Suprapubic skin (tissue), 4 donors: Measurements from ENCODE around the gene ABTB1. TPM values are rescaled to one million over a fixed set of nuclear protein-coding genes. Genes with fewer than 3 reads are reported as not detected.

Experiments used
- DNase-seq, 2 donors: peaks; one replicate each; pipeline ENCODE4 v3.0.0-alpha.2; 2019; ENCODE audit warnings: low spot score in 2 of 2
- H3K27ac ChIP-seq: fragments of 200-600 bp; sonication (generic); one replicate; pipeline ENCODE4 v1.5.1; 2019
- H3K27me3 ChIP-seq: fragments of 200-600 bp; sonication (generic); one replicate; pipeline ENCODE4 v1.5.1; 2019
- H3K36me3 ChIP-seq: fragments of 200-600 bp; sonication (generic); one replicate; pipeline ENCODE4 v1.5.1; 2019
- H3K4me1 ChIP-seq: fragments of 200-600 bp; sonication (generic); one replicate; pipeline ENCODE4 v1.5.1; 2019
- H3K4me3 ChIP-seq: fragments of 200-600 bp; sonication (generic); one replicate; pipeline ENCODE4 v1.5.1; 2019; ENCODE audit warnings: mild to moderate bottlenecking
- H3K9me3 ChIP-seq: fragments of 200-600 bp; sonication (generic); one replicate; pipeline ENCODE4 v1.5.1; 2019
- EP300 ChIP-seq: sonication (generic); formaldehyde crosslinking; IDR thresholded peaks from one replicate; pipeline ENCODE4 v1.6.1; 2017; ENCODE audit warnings: antibody characterized with exemption
- POLR2A ChIP-seq, 2 donors: fragments of 450-650 bp; IDR thresholded peaks; one replicate each; pipeline ENCODE4 v1.6.1; 2017; ENCODE audit warnings: antibody characterized with exemption in 2 of 2, mild to moderate bottlenecking in 2 of 2, moderate library complexity in 2 of 2
- POLR2AphosphoS5 ChIP-seq, 3 donors: sonication (generic); formaldehyde crosslinking; IDR thresholded peaks; one replicate each; pipeline ENCODE4 v1.6.1; 2017; ENCODE audit warnings: antibody characterized with exemption in 3 of 3
- WGBS: methylation state at CpG from one replicate; pipeline ENCODE4 v1.1.5; 2018; 5-methylcytosine and 5-hydroxymethylcytosine counted together
- total RNA-seq, 4 donors: library from RNA; depleted of rRNA; stranded (reverse); fragments of >200 nt; gene quantifications; one replicate each; pipeline ENCODE4 v1.1.0, GENCODE V29; 2016
- TF ChIP-seq, protein P1 (sequence below), 2 donors: fragments of 200-600 bp in 1 of 2; fragments of 450-650 bp in 1 of 2; sonication (generic) in 1 of 2; IDR thresholded peaks; one replicate each; pipeline ENCODE4 v1.5.1; 2016 to 2019; ENCODE audit warnings: antibody characterized with exemption in 2 of 2, mild to moderate bottlenecking in 1 of 2, moderate library complexity in 1 of 2

Gene ABTB1
- total RNA-seq, 4 donors from 2014 or later: 19.9 to 66.1 (median 35.8) TPM

- Histone ChIP-seq H3K4me1 (no peaks in the 10 kb centered on the region), H3K36me3 (no peaks in the 10 kb centered on the region), H3K27me3 (no peaks in the 10 kb centered on the region), H3K4me3 (no peak overlapping the region), H3K9me3 (no peaks in the 10 kb centered on the region), H3K27ac (no peak overlapping the region)
- no peak for DNase-seq
- 86% methylated on average over 3 of the region's 3 CpGs for WGBS
- TF ChIP-seq, protein P1, sequence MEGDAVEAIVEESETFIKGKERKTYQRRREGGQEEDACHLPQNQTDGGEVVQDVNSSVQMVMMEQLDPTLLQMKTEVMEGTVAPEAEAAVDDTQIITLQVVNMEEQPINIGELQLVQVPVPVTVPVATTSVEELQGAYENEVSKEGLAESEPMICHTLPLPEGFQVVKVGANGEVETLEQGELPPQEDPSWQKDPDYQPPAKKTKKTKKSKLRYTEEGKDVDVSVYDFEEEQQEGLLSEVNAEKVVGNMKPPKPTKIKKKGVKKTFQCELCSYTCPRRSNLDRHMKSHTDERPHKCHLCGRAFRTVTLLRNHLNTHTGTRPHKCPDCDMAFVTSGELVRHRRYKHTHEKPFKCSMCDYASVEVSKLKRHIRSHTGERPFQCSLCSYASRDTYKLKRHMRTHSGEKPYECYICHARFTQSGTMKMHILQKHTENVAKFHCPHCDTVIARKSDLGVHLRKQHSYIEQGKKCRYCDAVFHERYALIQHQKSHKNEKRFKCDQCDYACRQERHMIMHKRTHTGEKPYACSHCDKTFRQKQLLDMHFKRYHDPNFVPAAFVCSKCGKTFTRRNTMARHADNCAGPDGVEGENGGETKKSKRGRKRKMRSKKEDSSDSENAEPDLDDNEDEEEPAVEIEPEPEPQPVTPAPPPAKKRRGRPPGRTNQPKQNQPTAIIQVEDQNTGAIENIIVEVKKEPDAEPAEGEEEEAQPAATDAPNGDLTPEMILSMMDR (IDR thresholded peaks at IDR 0.05): no peak
- TF ChIP-seq POLR2A (IDR thresholded peaks at IDR 0.05) (no peak), POLR2AphosphoS5 (IDR thresholded peaks at IDR 0.05) (no peak), EP300 (no peak)
Measured at GRCh38 chr3:127637546-127637945, 35.2 kb upstream of the ABTB1 start.

DNA sequence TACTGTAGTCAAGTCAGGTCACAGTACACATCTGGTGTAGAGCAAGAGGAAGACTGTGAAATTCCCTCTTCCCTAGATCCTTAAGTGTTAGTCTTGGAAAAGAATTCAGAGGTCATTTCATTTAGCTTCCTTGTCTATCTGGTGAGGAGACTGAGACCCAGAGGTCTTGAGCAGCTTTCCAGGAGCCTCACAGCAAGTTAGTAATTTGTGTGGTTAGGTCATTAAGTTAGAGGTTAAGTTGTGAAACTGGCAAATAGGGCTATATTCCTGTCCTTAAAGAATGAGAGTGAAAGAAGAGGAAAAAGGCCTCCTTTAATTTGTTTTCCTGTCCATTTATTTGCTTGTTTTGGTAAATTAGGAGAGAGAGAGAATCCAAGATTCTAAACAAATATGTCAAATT is 34.8 kb upstream of the ABTB1 start:
- TF ChIP-seq POLR2AphosphoS5 (IDR thresholded peaks at IDR 0.05): no peak
- TF ChIP-seq, protein P1 (IDR thresholded peaks at IDR 0.05): no peak
- Histone ChIP-seq H3K9me3 (no peaks in the 10 kb centered on the region), H3K27me3 (no peaks in the 10 kb centered on the region), H3K4me3 (no peak overlapping the region), H3K27ac (no peak overlapping the region), H3K36me3 (no peaks in the 10 kb centered on the region), H3K4me1 (no peaks in the 10 kb centered on the region)
- no peak for DNase-seq

DNA sequence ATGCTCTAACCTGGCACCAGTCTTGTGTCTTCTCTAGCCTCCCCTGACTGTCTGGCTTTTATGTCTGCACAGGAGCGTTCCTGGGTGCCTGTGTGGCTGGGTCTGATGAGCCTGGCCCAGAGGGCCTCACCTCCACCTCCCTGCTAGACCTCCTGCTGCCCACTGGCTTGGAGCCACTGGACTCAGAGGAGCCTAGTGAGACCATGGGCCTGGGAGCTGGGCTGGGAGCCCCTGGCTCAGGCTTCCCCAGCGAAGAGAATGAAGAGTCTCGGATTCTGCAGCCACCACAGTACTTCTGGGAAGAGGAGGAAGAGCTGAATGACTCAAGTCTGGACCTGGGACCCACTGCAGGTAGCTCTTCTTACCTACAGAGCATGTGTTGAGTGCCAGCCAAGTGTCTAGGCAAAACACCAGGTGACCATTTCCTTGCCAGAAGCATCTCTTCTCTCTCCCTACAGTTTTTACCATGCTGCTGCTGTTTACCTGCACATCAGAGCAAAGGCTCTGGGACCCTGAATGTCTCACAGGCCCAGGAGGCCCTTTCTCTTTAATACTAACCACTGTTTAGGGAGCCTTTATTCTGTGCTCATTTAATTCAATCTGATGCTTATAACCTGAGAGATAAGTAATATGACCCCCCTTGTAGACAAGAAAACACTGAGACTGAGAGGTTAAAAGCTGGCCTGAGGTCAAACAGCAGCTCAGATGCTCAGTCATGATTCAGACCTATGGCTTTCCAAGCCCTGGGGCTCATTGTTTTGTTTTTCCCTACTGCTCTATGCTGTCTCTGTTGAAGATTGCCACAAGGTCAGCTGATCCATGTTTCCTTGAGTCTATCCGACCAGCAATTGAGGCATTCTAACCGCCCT is 33.3 kb upstream of the ABTB1 start:
- H3K27ac ChIP-seq: no peak overlapping the region
- H3K4me1 ChIP-seq: no peaks in the 10 kb centered on the region
- 86% methylated on average over 3 of the region's 5 CpGs for WGBS
- H3K36me3 ChIP-seq: no peaks in the 10 kb centered on the region
- H3K9me3 ChIP-seq: no peaks in the 10 kb centered on the region
- H3K27me3 ChIP-seq: no peaks in the 10 kb centered on the region
- TF ChIP-seq POLR2A (IDR thresholded peaks at IDR 0.05): no peak
- no peak for TF ChIP-seq POLR2AphosphoS5 (IDR thresholded peaks at IDR 0.05)
- TF ChIP-seq, protein P1 (IDR thresholded peaks at IDR 0.05): no peak
- no peak for TF ChIP-seq EP300
- no peak for DNase-seq
- H3K4me3 ChIP-seq: no peak overlapping the region

DNA sequence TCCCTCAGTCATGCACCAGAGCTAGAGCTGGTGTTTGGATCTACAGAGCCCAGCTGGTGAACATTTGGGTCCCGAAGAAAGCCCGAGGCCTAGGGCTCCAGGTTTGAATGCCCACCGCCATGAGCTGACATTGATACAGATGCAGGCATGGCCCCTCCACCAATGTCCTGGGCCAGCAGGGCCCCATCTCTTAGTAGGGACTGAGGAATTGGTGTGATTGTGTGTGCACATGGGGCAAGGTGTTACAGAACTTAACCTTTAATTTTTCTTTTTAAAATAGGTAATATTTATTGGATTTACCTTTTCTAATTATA is 32.8 kb upstream of the ABTB1 start:
- Histone ChIP-seq H3K36me3 (no peaks in the 10 kb centered on the region), H3K9me3 (no peaks in the 10 kb centered on the region), H3K27ac (no peak overlapping the region), H3K4me3 (no peak overlapping the region), H3K4me1 (no peaks in the 10 kb centered on the region), H3K27me3 (no peaks in the 10 kb centered on the region)
- 100% methylated on average over 3 of the region's 3 CpGs for WGBS
- no peak for DNase-seq
- no peak for TF ChIP-seq POLR2AphosphoS5 (IDR thresholded peaks at IDR 0.05)
- TF ChIP-seq POLR2A (IDR thresholded peaks at IDR 0.05): no peak
- TF ChIP-seq, protein P1 (IDR thresholded peaks at IDR 0.05): no peak
- no peak for TF ChIP-seq EP300

DNA sequence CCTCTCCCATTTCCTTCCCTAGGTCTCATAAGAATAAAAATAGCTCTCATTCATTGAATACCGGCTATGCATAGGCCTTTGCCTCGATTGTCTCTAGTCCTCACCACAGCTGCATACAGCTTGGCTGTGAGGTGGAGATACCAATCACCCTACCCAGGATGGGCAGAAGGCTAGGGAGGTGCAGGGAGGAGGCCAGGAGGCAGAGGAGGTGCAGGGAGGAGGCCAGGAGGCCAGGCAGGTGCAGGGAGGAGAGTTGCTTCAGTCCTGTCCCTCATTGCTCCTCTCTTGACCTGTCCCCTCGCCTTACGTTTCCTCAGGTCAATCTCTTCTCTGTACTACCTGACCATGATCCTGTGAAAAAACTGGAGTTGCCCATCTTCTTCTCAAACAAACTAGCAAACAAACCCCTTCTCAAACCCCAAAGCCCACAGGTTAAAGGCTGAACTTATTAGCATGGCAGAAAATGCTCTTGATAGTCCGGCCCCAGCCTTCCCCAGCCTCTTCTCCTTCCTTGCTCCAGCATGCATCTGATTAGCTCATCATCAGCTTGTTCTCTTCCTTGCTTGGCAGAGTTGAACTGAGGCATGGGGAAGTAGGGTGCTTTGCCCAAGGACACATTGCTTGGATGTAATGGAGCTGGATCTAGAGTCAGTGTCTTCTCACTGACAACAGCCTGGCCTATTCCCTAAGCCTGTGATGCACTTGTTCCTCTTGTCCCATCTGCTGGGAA is 27.9 kb upstream of the ABTB1 start:
- Histone ChIP-seq H3K27me3 (no peaks in the 10 kb centered on the region), H3K27ac (no peak overlapping the region), H3K4me3 (no peak overlapping the region), H3K9me3 (no peaks in the 10 kb centered on the region), H3K4me1 (no peaks in the 10 kb centered on the region), H3K36me3 (no peaks in the 10 kb centered on the region)
- no peak for DNase-seq
- WGBS: 81% methylated on average over 5 of the region's 5 CpGs
- TF ChIP-seq EP300 (no peak), POLR2AphosphoS5 (IDR thresholded peaks at IDR 0.05) (no peak), POLR2A (IDR thresholded peaks at IDR 0.05) (no peak)
- TF ChIP-seq, protein P1 (IDR thresholded peaks at IDR 0.05): no peak
